ENCODE data around the gene TLN1.

TLN1 gene

GRCh38 chr9:35651956-35652828 lies 79.8 kb downstream of the TLN1 start:
- Histone ChIP-seq H3K9me3 (ENCODE audit: control insufficient read depth in 1 of 2, low read length in 2 of 2) (no peaks in the 10 kb centered on the region), H3K9ac (ENCODE audit: low read depth in 1 of 2, low read length in 2 of 2) (no peak overlapping the region), H3K27me3 (ENCODE audit: control insufficient read depth in 1 of 2, insufficient read depth in 2 of 2, low read length in 2 of 2) (no peaks in the 10 kb centered on the region), H3K4me3 (ENCODE audit: low read depth in 1 of 2, low read length in 2 of 2) (no peak overlapping the region), H3K4me1 (ENCODE audit: control insufficient read depth in 1 of 2, insufficient read depth in 2 of 2, low read length in 2 of 2) (peaks cover 4 to 14% of the 10 kb centered on the region in 2 donors), H3K36me3 (ENCODE audit: control insufficient read depth in 1 of 2, insufficient read depth in 2 of 2, low read length in 2 of 2) (no peaks in the 10 kb centered on the region), H3K27ac (ENCODE audit: low read depth, low read length) (no peak overlapping the region)

GRCh38 chr9:35650341-35651158 lies 81.4 kb downstream of the TLN1 start, which contains the start of gene SIT1:
TSS of gene SIT1 (minus strand) at chr9:35650931. CDS start at chr9:35650853, 78 bp downstream.
- Histone ChIP-seq H3K9ac (ENCODE audit: low read depth in 1 of 2, low read length in 2 of 2) (peak within 1 kb of the TSS in 1 of 2 donors; percentile 52), H3K4me3 (ENCODE audit: low read depth in 1 of 2, low read length in 2 of 2) (peak within 1 kb of the TSS; percentile 50 to 55), H3K9me3 (ENCODE audit: control insufficient read depth in 1 of 2, low read length in 2 of 2) (no peaks in the 10 kb centered on the region), H3K27ac (ENCODE audit: low read depth, low read length) (no peak within 1 kb of the TSS), H3K4me1 (ENCODE audit: control insufficient read depth in 1 of 2, insufficient read depth in 2 of 2, low read length in 2 of 2) (peaks cover 7 to 13% of the 10 kb centered on the region in 2 donors), H3K27me3 (ENCODE audit: control insufficient read depth in 1 of 2, insufficient read depth in 2 of 2, low read length in 2 of 2) (no peaks in the 10 kb centered on the region), H3K36me3 (ENCODE audit: control insufficient read depth in 1 of 2, insufficient read depth in 2 of 2, low read length in 2 of 2) (no peaks in the 10 kb centered on the region)

- H3K4me3 ChIP-seq (ENCODE audit: low read depth in 1 of 2, low read length in 2 of 2) = peak overlapping the region; percentile 50 to 55
- H3K27ac ChIP-seq (ENCODE audit: low read depth, low read length) = no peak overlapping the region
- H3K9ac ChIP-seq (ENCODE audit: low read depth in 1 of 2, low read length in 2 of 2) = peak overlapping the region in 1 of 2 donors; percentile 52
These were observed 82.3 kb downstream of the TLN1 start for GRCh38 chr9:35649431-35650340.

More at GRCh38 chr9:35649431-35650340, 82.3 kb downstream of the TLN1 start:
- H3K4me1 ChIP-seq (ENCODE audit: control insufficient read depth in 1 of 2, insufficient read depth in 2 of 2, low read length in 2 of 2) = peaks cover 7 to 13% of the 10 kb centered on the region in 2 donors
- no peaks in the 10 kb centered on the region for H3K27me3 ChIP-seq (ENCODE audit: control insufficient read depth in 1 of 2, insufficient read depth in 2 of 2, low read length in 2 of 2)
- no peaks in the 10 kb centered on the region for H3K36me3 ChIP-seq (ENCODE audit: control insufficient read depth in 1 of 2, insufficient read depth in 2 of 2, low read length in 2 of 2)
- H3K9me3 ChIP-seq (ENCODE audit: control insufficient read depth in 1 of 2, low read length in 2 of 2) = no peaks in the 10 kb centered on the region
